SU-DHL-6 (cell line): Measurements from ENCODE around the gene GRM2.

Experiments used
- H2AFZ ChIP-seq: fragments of 200-600 bp; sonication (generic); 2 replicates; pipeline ENCODE4 v1.6.1; 2014; ENCODE audit warnings: low read depth, mild to moderate bottlenecking, moderate library complexity, mixed read lengths, antibody characterized with exemption, low read length; ENCODE audit not compliant: severe bottlenecking
- H3F3A ChIP-seq: fragments of 200-600 bp; shearing (Covaris generic); 2 replicates; pipeline ENCODE4 v1.6.0; 2016; ENCODE audit warnings: antibody characterized with exemption, mild to moderate bottlenecking; ENCODE audit not compliant: insufficient read depth
- H3K27ac ChIP-seq: fragments of 200-600 bp; sonication (generic); 2 replicates; pipeline ENCODE4 v1.5.1; 2016; ENCODE audit warnings: low read depth, mild to moderate bottlenecking, low read length, moderate library complexity, mixed read lengths
- H3K27me3 ChIP-seq: fragments of 200-600 bp; sonication (generic), shearing (Covaris generic); 2 replicates; pipeline ENCODE4 v1.6.0; 2014; ENCODE audit warnings: mild to moderate bottlenecking, low read length
- H3K36me3 ChIP-seq: fragments of 200-600 bp; sonication (generic); 2 replicates; pipeline ENCODE4 v1.6.1; 2014; ENCODE audit warnings: mild to moderate bottlenecking, low read length, mixed read lengths
- H3K4me2 ChIP-seq: fragments of 300-600, 200-600 bp; shearing (Covaris generic), sonication (generic); 2 replicates; pipeline ENCODE4 v1.6.0; 2014; ENCODE audit warnings: low read length, low read depth, mild to moderate bottlenecking; ENCODE audit not compliant: poor library complexity, severe bottlenecking
- H3K4me3 ChIP-seq: fragments of 200-600 bp; sonication (generic); 2 replicates; pipeline ENCODE4 v1.5.1; 2014; ENCODE audit warnings: antibody characterized with exemption, low read length, mild to moderate bottlenecking, mixed read lengths; ENCODE audit not compliant: insufficient read depth, poor library complexity, severe bottlenecking
- H3K79me2 ChIP-seq: fragments of 200-600 bp; sonication (generic); 2 replicates; pipeline ENCODE4 v1.6.1; 2014; ENCODE audit warnings: mild to moderate bottlenecking, low read length, moderate library complexity; ENCODE audit not compliant: insufficient read depth
- H3K9ac ChIP-seq: fragments of 200-600 bp; sonication (generic); 2 replicates; pipeline ENCODE4 v1.7.0; 2014; ENCODE audit warnings: mild to moderate bottlenecking, low read length
- H3K9me2 ChIP-seq: fragments of 200-600 bp; sonication (generic); replicated peaks from 2 replicates; pipeline ENCODE4 v1.6.1; 2014; ENCODE audit warnings: low read length; ENCODE audit not compliant: insufficient read depth
- H3K9me3 ChIP-seq: fragments of 200-600 bp; sonication (generic); 2 replicates; pipeline ENCODE4 v1.6.1; 2014; ENCODE audit warnings: low read length, mixed read lengths; ENCODE audit not compliant: insufficient read depth
- H4K20me1 ChIP-seq: fragments of 200-600 bp; sonication (generic); 2 replicates; pipeline ENCODE4 v1.6.1; 2014; ENCODE audit warnings: low read depth, mild to moderate bottlenecking, antibody characterized with exemption, low read length, moderate library complexity, mixed read lengths
- EZH2phosphoT487 ChIP-seq: fragments of 200-600 bp; sonication (generic), shearing (Covaris generic); conservative IDR thresholded peaks from 2 replicates; pipeline ENCODE4 v1.6.1; 2018; ENCODE audit warnings: mild to moderate bottlenecking, antibody characterized with exemption, low read length, moderate library complexity, mixed read lengths
- TF ChIP-seq, protein P1 (sequence below): fragments of 200-600 bp; sonication (generic); IDR thresholded peaks from one replicate; pipeline ENCODE4 v1.5.1; 2017; ENCODE audit warnings: antibody characterized with exemption, mild to moderate bottlenecking, low read length, moderate library complexity; ENCODE audit not compliant: insufficient read depth, poor library complexity, severe bottlenecking

The GRM2 gene

DNA sequence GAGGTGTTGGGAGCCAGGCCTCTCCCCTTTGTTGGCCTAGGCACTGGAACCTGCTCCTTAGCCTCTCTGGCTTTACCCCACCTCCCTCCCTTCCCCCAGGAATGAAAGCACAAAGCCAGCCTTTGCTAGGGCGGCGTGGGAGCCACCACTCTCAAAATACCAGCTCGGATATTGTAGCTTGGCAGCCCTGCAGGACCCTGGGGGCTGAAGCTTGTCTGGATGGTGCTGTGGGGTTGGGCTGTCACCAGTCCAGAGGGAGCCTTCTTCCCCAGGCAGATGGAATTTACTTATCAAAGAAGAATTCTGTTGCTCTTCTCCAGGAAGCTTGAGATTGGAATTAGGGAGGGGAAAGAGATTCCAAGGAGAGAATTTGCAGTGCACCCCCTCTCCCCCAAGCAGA is 14.9 kb upstream of the GRM2 start:
- H4K20me1 ChIP-seq = no peaks in the 10 kb centered on the region
- H3F3A ChIP-seq = no peaks in the 10 kb centered on the region
- no peak overlapping the region for H3K9ac ChIP-seq
- H3K36me3 ChIP-seq = no peaks in the 10 kb centered on the region
- no peak overlapping the region for H2AFZ ChIP-seq
- H3K4me3 ChIP-seq = no peak overlapping the region
- H3K27me3 ChIP-seq = no peaks in the 10 kb centered on the region
- H3K79me2 ChIP-seq = no peaks in the 10 kb centered on the region
- no peak overlapping the region for H3K27ac ChIP-seq
- no peaks in the 10 kb centered on the region for H3K9me3 ChIP-seq
- no peak overlapping the region for H3K4me2 ChIP-seq
- H3K9me2 ChIP-seq = no peaks in the 10 kb centered on the region
- TF ChIP-seq, protein P1, sequence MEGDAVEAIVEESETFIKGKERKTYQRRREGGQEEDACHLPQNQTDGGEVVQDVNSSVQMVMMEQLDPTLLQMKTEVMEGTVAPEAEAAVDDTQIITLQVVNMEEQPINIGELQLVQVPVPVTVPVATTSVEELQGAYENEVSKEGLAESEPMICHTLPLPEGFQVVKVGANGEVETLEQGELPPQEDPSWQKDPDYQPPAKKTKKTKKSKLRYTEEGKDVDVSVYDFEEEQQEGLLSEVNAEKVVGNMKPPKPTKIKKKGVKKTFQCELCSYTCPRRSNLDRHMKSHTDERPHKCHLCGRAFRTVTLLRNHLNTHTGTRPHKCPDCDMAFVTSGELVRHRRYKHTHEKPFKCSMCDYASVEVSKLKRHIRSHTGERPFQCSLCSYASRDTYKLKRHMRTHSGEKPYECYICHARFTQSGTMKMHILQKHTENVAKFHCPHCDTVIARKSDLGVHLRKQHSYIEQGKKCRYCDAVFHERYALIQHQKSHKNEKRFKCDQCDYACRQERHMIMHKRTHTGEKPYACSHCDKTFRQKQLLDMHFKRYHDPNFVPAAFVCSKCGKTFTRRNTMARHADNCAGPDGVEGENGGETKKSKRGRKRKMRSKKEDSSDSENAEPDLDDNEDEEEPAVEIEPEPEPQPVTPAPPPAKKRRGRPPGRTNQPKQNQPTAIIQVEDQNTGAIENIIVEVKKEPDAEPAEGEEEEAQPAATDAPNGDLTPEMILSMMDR = no peak
- no peak for TF ChIP-seq EZH2phosphoT487

DNA sequence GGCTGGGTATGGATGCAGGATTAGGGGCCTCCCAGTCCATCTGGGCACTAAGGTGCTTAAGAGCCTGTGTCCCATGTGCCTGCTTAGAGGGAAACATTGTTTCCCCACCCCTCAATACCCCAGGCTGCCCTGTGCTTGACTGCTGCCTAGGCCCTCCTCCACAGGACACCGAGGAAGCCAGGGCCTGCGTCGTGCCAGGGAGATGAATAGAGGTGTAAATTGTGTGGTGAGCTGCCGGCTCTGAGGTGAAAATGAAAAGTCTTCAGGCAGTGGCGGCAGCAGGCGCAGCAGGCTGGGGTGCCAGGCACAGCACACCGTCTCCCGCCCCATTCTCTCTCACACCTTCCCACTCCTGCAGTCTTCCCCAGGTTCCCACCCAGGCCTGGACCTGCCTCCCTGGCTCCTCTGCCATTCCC is 13.9 kb upstream of the GRM2 start:
- no peak for TF ChIP-seq EZH2phosphoT487
- TF ChIP-seq, protein P1 = no peak
- Histone ChIP-seq H3K27me3 (no peaks in the 10 kb centered on the region), H2AFZ (no peak overlapping the region), H3K27ac (no peak overlapping the region), H3K79me2 (no peaks in the 10 kb centered on the region), H3F3A (no peaks in the 10 kb centered on the region), H3K36me3 (no peaks in the 10 kb centered on the region), H3K4me2 (no peak overlapping the region), H3K9me2 (no peaks in the 10 kb centered on the region), H4K20me1 (no peaks in the 10 kb centered on the region), H3K4me3 (no peak overlapping the region), H3K9me3 (no peaks in the 10 kb centered on the region), H3K9ac (no peak overlapping the region)

DNA sequence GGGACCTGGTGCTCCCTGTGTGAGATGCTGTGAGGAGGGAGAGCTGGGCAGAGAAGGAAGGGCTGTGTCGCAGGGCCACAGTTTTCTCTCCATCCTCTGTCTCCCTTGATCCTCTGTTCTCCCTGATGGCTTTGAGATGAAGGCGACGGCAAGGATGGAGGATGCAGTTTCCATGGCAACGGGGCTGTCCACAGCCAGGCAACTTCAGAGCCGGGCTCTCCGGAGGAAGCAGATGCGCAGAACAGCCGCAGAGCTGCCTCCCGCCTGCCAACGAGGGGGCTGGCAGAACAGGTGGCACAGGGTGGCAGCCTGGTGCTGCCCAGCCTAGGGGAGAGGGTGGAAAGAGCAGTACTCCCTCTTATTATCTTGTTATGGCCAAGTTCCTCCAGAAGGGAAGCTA is 9.9 kb upstream of the GRM2 start:
- Histone ChIP-seq H3F3A (no peaks in the 10 kb centered on the region), H3K4me3 (no peak overlapping the region), H4K20me1 (no peaks in the 10 kb centered on the region), H3K9ac (no peak overlapping the region), H3K79me2 (no peaks in the 10 kb centered on the region), H3K9me3 (no peaks in the 10 kb centered on the region), H3K36me3 (no peaks in the 10 kb centered on the region), H3K27ac (no peak overlapping the region), H3K9me2 (no peaks in the 10 kb centered on the region), H3K27me3 (no peaks in the 10 kb centered on the region), H3K4me2 (no peak overlapping the region), H2AFZ (no peak overlapping the region)
- TF ChIP-seq, protein P1 = no peak
- no peak for TF ChIP-seq EZH2phosphoT487
